ENCODE measurements around the gene PRRX2.

PRRX2 gene

DNA sequence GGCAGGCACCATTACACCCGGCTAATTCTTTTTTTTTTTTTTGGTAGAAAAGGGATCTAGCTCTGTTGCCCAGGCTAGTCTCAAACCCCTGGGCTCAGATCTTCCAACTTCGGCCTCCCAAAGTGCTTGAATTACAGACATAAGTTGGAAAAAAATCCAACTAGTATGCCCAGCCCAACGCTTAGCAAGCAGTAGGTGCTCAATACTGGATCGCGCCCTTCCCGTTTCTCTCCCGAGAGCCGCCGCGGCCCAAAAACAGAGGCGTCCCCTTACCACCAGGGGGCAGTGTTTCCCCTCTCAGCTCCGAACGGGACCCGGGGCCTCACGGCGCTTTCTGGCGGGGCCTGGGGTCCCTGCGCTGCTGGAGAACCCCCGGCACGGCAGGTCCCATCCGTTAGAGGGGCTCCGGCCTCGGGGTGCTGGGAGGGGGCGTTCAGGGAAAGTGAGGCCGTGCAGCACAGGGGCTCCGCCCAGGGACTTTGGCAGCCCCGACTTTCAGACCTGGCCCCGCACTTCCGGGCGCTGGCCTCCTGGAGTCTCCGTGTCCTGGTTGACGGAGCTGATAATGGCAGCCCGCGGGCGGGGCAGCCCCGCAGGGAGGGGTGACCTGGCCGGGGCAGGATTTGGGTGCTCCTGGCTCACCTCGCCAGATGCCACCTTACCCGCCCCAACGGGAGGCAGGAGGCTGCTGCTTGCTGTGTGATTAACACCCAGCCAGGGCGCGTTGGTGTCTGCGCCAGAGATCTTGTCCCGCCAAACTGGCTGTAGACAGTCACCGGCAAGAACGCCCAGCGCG, 72.2 kb downstream of the PRRX2 start (continued):
- TF ChIP-seq ZNF707 (tag by site-specific recombination; IDR thresholded peaks at IDR 0.05) (no peak), ZNF747 (tag by site-specific recombination; IDR thresholded peaks at IDR 0.05) (no peak), KLF10 (tag by site-specific recombination; IDR thresholded peaks at IDR 0.05) (no peak), ZNF2 (tag by site-specific recombination; IDR thresholded peaks at IDR 0.05) (peak; percentile 79), ZNF391 (tag by site-specific recombination; IDR thresholded peaks at IDR 0.05; ENCODE audit: borderline replicate concordance, low read depth) (no peak), HOXD13 (CRISPR knock-in tag; IDR thresholded peaks at IDR 0.05; ENCODE audit: borderline replicate concordance) (no peak), GLIS1 (tag by site-specific recombination; IDR thresholded peaks at IDR 0.05) (peak; percentile 88), ZBTB11 (tag by site-specific recombination; conservative IDR thresholded peaks at IDR 0.05; ENCODE audit: low read depth) (no peak; the same call in 1 of the 2 replicates), KLF7 (tag by site-specific recombination; IDR thresholded peaks at IDR 0.05; ENCODE audit: borderline replicate concordance) (no peak), TRIM28 (IDR thresholded peaks at IDR 0.05; ENCODE audit: borderline replicate concordance, low read length) (no peak), ZNF324 (tag by site-specific recombination; IDR thresholded peaks at IDR 0.05) (no peak; the same call in 1 of the 2 replicates), ZNF768 (tag by site-specific recombination; IDR thresholded peaks at IDR 0.05) (no peak), ZNF701 (tag by site-specific recombination; IDR thresholded peaks at IDR 0.05) (no peak), ZNF560 (tag by site-specific recombination; IDR thresholded peaks at IDR 0.05; ENCODE audit: borderline replicate concordance) (no peak), ZNF341 (tag by site-specific recombination; IDR thresholded peaks at IDR 0.05; ENCODE audit: low read depth) (0 out of 2 replicates have a peak, but pooled peaks have one; percentile 14), ZNF692 (tag by site-specific recombination; IDR thresholded peaks at IDR 0.05) (no peak; the same call in 1 of the 2 replicates), ZNF791 (tag by site-specific recombination; IDR thresholded peaks at IDR 0.05) (no peak), ZNF433 (tag by site-specific recombination; IDR thresholded peaks at IDR 0.05; ENCODE audit: low read depth) (no peak)
- TF ChIP-seq, protein P1, sequence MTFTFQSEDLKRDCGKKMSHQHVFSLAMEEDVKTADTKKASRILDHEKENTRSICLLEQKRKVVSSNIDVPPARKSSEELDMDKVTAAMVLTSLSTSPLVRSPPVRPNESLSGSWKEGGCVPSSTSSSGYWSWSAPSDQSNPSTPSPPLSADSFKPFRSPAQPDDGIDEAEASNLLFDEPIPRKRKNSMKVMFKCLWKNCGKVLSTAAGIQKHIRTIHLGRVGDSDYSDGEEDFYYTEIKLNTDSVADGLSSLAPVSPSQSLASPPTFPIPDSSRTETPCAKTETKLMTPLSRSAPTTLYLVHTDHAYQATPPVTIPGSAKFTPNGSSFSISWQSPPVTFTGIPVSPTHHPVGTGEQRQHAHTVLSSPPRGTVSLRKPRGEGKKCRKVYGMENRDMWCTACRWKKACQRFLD (tag by site-specific recombination; IDR thresholded peaks at IDR 0.05) = no peak
- TF ChIP-seq, protein P2, sequence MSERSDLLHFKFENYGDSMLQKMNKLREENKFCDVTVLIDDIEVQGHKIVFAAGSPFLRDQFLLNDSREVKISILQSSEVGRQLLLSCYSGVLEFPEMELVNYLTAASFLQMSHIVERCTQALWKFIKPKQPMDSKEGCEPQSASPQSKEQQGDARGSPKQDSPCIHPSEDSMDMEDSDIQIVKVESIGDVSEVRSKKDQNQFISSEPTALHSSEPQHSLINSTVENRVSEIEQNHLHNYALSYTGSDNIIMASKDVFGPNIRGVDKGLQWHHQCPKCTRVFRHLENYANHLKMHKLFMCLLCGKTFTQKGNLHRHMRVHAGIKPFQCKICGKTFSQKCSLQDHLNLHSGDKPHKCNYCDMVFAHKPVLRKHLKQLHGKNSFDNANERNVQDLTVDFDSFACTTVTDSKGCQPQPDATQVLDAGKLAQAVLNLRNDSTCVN (tag by site-specific recombination; optimal IDR thresholded peaks at IDR 0.05) = peak; percentile 32
- TF ChIP-seq, protein P3, sequence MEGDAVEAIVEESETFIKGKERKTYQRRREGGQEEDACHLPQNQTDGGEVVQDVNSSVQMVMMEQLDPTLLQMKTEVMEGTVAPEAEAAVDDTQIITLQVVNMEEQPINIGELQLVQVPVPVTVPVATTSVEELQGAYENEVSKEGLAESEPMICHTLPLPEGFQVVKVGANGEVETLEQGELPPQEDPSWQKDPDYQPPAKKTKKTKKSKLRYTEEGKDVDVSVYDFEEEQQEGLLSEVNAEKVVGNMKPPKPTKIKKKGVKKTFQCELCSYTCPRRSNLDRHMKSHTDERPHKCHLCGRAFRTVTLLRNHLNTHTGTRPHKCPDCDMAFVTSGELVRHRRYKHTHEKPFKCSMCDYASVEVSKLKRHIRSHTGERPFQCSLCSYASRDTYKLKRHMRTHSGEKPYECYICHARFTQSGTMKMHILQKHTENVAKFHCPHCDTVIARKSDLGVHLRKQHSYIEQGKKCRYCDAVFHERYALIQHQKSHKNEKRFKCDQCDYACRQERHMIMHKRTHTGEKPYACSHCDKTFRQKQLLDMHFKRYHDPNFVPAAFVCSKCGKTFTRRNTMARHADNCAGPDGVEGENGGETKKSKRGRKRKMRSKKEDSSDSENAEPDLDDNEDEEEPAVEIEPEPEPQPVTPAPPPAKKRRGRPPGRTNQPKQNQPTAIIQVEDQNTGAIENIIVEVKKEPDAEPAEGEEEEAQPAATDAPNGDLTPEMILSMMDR (tag by site-specific recombination; IDR thresholded peaks at IDR 0.05) = peak; percentile 90
- TF ChIP-seq, protein P4, sequence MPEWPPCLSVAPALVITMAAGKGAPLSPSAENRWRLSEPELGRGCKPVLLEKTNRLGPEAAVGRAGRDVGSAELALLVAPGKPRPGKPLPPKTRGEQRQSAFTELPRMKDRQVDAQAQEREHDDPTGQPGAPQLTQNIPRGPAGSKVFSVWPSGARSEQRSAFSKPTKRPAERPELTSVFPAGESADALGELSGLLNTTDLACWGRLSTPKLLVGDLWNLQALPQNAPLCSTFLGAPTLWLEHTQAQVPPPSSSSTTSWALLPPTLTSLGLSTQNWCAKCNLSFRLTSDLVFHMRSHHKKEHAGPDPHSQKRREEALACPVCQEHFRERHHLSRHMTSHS (tag by site-specific recombination; IDR thresholded peaks at IDR 0.05) = no peak
- TF ChIP-seq, protein P5, sequence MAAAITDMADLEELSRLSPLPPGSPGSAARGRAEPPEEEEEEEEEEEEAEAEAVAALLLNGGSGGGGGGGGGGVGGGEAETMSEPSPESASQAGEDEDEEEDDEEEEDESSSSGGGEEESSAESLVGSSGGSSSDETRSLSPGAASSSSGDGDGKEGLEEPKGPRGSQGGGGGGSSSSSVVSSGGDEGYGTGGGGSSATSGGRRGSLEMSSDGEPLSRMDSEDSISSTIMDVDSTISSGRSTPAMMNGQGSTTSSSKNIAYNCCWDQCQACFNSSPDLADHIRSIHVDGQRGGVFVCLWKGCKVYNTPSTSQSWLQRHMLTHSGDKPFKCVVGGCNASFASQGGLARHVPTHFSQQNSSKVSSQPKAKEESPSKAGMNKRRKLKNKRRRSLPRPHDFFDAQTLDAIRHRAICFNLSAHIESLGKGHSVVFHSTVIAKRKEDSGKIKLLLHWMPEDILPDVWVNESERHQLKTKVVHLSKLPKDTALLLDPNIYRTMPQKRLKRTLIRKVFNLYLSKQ (tag by site-specific recombination; IDR thresholded peaks at IDR 0.05; ENCODE audit: borderline replicate concordance) = no peak
- TF ChIP-seq, protein P6, sequence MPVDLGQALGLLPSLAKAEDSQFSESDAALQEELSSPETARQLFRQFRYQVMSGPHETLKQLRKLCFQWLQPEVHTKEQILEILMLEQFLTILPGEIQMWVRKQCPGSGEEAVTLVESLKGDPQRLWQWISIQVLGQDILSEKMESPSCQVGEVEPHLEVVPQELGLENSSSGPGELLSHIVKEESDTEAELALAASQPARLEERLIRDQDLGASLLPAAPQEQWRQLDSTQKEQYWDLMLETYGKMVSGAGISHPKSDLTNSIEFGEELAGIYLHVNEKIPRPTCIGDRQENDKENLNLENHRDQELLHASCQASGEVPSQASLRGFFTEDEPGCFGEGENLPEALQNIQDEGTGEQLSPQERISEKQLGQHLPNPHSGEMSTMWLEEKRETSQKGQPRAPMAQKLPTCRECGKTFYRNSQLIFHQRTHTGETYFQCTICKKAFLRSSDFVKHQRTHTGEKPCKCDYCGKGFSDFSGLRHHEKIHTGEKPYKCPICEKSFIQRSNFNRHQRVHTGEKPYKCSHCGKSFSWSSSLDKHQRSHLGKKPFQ (tag by site-specific recombination; IDR thresholded peaks at IDR 0.05) = no peak

Data from HEK293 (cell line).